GM18951 (cell line): ENCODE measurements around the gene GZF1.

Experiments
- POLR2A ChIP-seq: IDR thresholded peaks from 4 replicates; pipeline ENCODE4 v1.6.1; 2011; ENCODE audit warnings: mild to moderate bottlenecking; ENCODE audit not compliant: insufficient read length, insufficient read depth; ENCODE audit errors: extremely low read depth
- in situ Hi-C: fragments of 300-500 bp; cut with MboI; formaldehyde crosslinking; loops from one replicate; pipeline ENCODE4 v1.12.0; 2022; ENCODE audit warnings: low sequenced_read_pairs, mixed read lengths, inconsistent platforms; ENCODE audit not compliant: unreplicated experiment

The GZF1 gene

DNA sequence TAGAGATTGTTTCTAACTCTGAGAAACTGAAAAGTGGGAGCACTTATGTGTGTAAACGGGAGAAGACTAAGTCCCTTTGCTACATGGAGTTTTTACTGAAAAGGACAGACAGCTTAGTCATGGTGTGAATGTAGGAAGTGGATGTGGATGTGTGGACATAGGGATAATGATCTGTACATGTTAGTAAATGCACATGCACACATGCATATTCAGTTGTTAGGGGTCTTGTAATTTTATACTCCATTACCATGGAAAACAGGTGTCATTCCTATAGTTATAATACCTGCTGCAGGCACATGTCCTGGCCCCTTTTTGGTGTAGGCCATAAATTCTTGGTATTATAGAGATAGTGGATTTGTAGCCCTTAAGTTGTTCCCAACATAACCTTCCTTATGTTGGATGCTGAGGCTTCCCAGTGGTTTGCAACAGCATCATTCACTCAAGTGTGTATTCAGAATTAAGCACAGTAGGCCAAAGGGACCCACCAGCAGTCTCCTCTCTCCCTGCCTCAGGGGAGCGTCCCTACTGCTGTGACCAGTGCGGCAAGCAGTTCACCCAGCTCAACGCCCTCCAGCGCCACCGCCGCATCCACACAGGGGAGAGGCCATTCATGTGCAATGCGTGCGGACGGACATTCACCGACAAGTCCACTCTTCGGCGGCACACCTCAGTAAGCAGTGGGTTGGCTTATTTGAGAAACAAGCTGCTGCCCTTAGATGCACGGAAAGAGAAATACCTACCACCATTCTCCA lies 7.3 kb downstream of the GZF1 start:
- TF ChIP-seq POLR2A: no peak
- in situ Hi-C loops: no loop called here

- in situ Hi-C loops: no loop called here
Measured at GRCh38 chr20:23370274-23370673, 8.3 kb downstream of the GZF1 start.

DNA sequence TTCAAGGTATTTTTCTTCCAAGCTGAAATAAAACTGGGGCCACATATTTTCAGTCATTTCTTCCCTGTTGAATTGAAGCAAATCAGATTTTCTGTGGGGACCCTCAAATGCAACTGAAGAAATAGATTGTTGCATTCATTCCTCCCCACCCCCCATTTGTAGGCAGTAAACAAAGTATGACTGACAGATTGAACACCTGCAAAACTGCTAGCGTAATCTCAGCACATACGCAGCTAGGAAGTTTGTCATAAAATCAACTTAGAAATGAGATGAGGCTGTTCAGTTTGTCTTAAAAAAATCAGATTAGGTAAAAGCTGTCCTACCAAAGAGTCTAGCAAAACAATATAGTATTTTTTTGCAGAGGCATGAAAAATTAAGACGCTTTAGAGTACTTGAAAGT lies 8.9 kb downstream of the GZF1 start:
- in situ Hi-C loops: no loop called here
- no peak for TF ChIP-seq POLR2A

More at GRCh38 chr20:23370274-23370673, 8.3 kb downstream of the GZF1 start:
- no peak for TF ChIP-seq POLR2A

- TF ChIP-seq POLR2A: no peak
- in situ Hi-C loops: no loop called here
Measured at GRCh38 chr20:23371496-23371895, 9.5 kb downstream of the GZF1 start.

- no peak for TF ChIP-seq POLR2A
- in situ Hi-C loops: no loop called here
Measured at GRCh38 chr20:23374441-23374840, 12.5 kb downstream of the GZF1 start.

GRCh38 chr20:23375827-23376226 lies 13.8 kb downstream of the GZF1 start:
- TF ChIP-seq POLR2A: no peak

GRCh38 chr20:23379772-23380171 lies 17.8 kb downstream of the GZF1 start:
- in situ Hi-C loops: no loop called here
- no peak for TF ChIP-seq POLR2A

More at GRCh38 chr20:23375827-23376226, 13.8 kb downstream of the GZF1 start:
- in situ Hi-C loops: no loop called here

GRCh38 chr20:23381876-23382275 lies 19.9 kb downstream of the GZF1 start:
- in situ Hi-C loops: no loop called here
- TF ChIP-seq POLR2A: no peak

DNA sequence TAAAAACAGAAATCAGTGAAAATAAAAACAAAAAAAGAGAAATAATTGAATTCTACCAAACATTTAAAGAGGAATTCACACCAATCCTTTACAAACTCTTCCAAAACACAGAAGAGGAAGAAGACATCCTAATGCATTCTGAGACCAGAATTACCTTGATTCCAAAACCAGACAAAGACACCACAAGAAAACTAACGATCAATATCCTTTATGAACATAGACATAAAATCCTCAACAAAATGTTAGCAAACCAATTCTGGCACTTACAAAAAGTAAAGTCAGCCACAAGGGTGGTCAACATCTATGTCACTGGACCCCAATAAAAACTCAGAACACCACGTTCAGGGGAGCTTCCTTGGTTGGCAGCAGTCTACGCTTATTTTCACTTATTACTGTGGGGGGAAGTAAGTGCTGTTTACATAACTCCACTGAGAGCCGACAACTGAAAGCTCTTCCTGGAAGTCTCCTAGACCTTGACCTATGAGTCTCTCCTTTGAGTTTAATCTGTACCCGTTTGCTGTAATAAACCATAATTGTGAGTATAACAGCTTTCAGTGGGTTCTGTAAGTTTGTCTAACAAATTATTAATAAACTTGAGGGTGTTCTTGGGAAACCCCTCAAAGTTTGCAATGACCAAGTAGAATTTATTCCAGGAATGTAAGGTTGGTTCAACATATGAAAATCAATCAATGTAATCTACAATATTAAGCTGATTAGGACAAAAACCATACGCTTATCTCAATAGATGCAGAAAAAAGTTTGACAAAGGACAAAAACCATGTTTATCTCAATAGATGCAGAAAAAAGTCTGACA lies 24.5 kb downstream of the GZF1 start:
- in situ Hi-C loops: no loop called here
- TF ChIP-seq POLR2A: no peak

DNA sequence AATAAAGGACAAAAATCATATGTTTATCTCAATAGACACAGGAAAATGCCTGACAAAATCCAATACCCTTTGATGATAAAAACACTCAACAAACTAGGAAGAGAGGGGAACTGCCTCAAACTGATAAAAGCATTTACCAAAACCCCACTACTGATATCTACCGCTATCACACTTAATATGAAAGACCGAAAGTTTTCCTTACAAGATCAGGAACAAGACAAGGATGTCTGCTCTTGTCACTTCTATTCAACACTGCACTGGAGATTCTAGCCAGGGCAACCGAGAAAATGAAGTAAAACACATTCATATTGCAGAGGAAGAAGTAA lies 25.1 kb downstream of the GZF1 start:
- in situ Hi-C loops: no loop called here
- TF ChIP-seq POLR2A: no peak

DNA sequence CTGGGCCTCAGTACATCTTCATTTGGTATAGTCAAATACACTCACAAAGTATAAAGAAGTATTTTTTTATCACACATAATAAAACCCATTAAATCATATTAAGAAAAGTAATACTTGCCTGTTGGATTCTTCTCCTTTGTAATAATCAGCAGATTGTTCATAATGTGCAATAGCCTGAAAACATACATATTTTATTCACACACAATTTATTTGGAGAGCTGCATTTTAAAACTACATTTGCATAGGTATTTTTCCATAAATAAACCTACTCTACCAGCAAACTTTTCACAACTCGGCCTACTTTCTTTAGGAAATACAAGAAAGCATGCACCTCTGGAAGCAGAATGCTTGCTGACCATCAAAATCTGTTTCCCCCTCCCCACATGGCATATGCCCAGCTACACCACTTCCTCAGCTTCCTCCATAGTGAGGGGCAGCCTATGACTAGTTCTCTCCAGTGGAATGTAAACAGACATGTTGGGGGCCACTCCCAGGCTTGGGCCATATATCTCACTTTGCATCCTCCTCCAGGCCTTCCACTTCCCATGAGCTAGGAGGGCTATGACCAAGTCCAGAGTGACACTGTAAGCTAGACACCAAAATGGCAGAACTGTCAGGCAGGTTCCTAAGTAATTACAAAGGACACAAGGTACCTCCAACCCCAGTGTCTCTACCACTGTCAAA lies 28.3 kb downstream of the GZF1 start:
- TF ChIP-seq POLR2A: no peak
- in situ Hi-C loops: no loop called here

- in situ Hi-C loops: no loop called here
- TF ChIP-seq POLR2A: no peak
Measured at GRCh38 chr20:23391707-23392310, 29.8 kb downstream of the GZF1 start.
